HUES6 (cell line): Measurements from ENCODE around the gene RSRC1.

Experiments
- H3K27ac ChIP-seq: 2 replicates; pipeline ENCODE4 v1.7.0; 2013; ENCODE audit warnings: low read depth, mild to moderate bottlenecking, low read length, inconsistent platforms
- H3K27me3 ChIP-seq: 2 replicates; pipeline ENCODE4 v1.6.1; 2013; ENCODE audit warnings: low read length; ENCODE audit not compliant: control insufficient read depth, insufficient read depth
- H3K36me3 ChIP-seq: 2 replicates; pipeline ENCODE4 v1.6.1; 2013; ENCODE audit warnings: low read length; ENCODE audit not compliant: control insufficient read depth, insufficient read depth
- H3K4me1 ChIP-seq: 2 replicates; pipeline ENCODE4 v1.6.1; 2013; ENCODE audit warnings: low read length; ENCODE audit not compliant: control insufficient read depth, insufficient read depth
- H3K4me3 ChIP-seq: 2 replicates; pipeline ENCODE4 v1.5.1; 2013; ENCODE audit warnings: low read depth, low read length
- H3K9ac ChIP-seq: one replicate; pipeline ENCODE4 v1.6.1; 2013; ENCODE audit warnings: mild to moderate bottlenecking, low read length
- H3K9me3 ChIP-seq: 2 replicates; pipeline ENCODE4 v1.6.1; 2013; ENCODE audit warnings: low read depth, low read length; ENCODE audit not compliant: control insufficient read depth, insufficient read depth

The RSRC1 gene

GRCh38 chr3:158101335-158102241 is 8.3 kb upstream of the RSRC1 start:
- Histone ChIP-seq H3K9ac (no peak overlapping the region), H3K36me3 (no peaks in the 10 kb centered on the region), H3K9me3 (no peaks in the 10 kb centered on the region), H3K4me3 (no peak overlapping the region), H3K27me3 (peaks cover 99% of the 10 kb centered on the region), H3K4me1 (peaks cover 15% of the 10 kb centered on the region), H3K27ac (no peak overlapping the region)

- no peak overlapping the region for H3K27ac ChIP-seq
- H3K9me3 ChIP-seq, result no peaks in the 10 kb centered on the region
- H3K9ac ChIP-seq, result no peak overlapping the region
- peaks cover 20% of the 10 kb centered on the region for H3K4me1 ChIP-seq
- H3K27me3 ChIP-seq, result peaks cover 100% of the 10 kb centered on the region
- H3K4me3 ChIP-seq, result peak overlapping the region; percentile 61
- no peaks in the 10 kb centered on the region for H3K36me3 ChIP-seq
Measured at GRCh38 chr3:158102242-158103080, 7.4 kb upstream of the RSRC1 start.

- no peaks in the 10 kb centered on the region for H3K36me3 ChIP-seq
- peak overlapping the region; percentile 31 for H3K9ac ChIP-seq
- H3K27ac ChIP-seq, result no peak overlapping the region
- H3K9me3 ChIP-seq, result no peaks in the 10 kb centered on the region
- peaks cover 23% of the 10 kb centered on the region for H3K4me1 ChIP-seq
- H3K4me3 ChIP-seq, result peak overlapping the region; percentile 61
- H3K27me3 ChIP-seq, result peaks cover 100% of the 10 kb centered on the region
Measured at GRCh38 chr3:158103081-158103886, 6.6 kb upstream of the RSRC1 start.

- Histone ChIP-seq H3K9me3 (no peaks in the 10 kb centered on the region), H3K36me3 (no peaks in the 10 kb centered on the region), H3K4me3 (peak overlapping the region; percentile 61), H3K9ac (no peak overlapping the region), H3K27ac (no peak overlapping the region), H3K27me3 (peaks cover 100% of the 10 kb centered on the region), H3K4me1 (peaks cover 23% of the 10 kb centered on the region)
Measured at GRCh38 chr3:158103887-158104327, 6.0 kb upstream of the RSRC1 start.

GRCh38 chr3:158104431-158104921 is 5.4 kb upstream of the RSRC1 start:
- H3K4me3 ChIP-seq, result peak overlapping the region; percentile 61
- peaks cover 23% of the 10 kb centered on the region for H3K4me1 ChIP-seq
- no peaks in the 10 kb centered on the region for H3K36me3 ChIP-seq
- no peak overlapping the region for H3K9ac ChIP-seq
- H3K27ac ChIP-seq, result no peak overlapping the region
- peaks cover 100% of the 10 kb centered on the region for H3K27me3 ChIP-seq
- no peaks in the 10 kb centered on the region for H3K9me3 ChIP-seq

DNA sequence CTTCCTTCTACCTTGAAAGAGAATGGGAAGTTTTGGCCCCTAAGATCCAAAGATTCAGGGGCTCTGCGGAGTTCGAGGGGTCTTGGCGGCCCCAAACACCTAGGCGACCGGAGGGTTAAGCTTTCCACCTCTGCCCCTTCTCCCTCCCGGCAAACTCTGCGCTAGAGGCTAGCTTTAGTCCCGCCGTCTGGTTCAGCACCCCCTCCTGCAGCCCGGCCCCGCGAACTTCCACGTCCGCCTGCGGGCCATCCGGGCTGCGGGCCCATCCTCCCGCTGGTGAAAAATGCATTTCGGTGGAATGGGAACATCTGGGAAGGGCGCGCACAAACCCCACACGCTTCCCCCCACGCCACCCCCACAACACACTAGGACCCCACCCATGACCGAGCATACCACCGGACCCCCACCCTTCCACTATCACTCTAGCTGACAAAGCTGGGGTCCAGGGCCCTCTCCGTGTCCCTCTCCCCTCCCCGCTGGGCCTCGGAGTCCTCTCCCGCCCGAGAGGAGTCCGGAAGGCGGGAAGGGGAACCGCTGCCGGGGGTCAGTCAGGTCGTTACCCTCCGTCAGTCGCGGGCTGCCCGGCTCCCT is 4.7 kb upstream of the RSRC1 start:
- peaks cover 20% of the 10 kb centered on the region for H3K4me1 ChIP-seq
- no peaks in the 10 kb centered on the region for H3K9me3 ChIP-seq
- H3K27ac ChIP-seq, result no peak overlapping the region
- H3K27me3 ChIP-seq, result peaks cover 95% of the 10 kb centered on the region
- H3K9ac ChIP-seq, result no peak overlapping the region
- H3K4me3 ChIP-seq, result peak overlapping the region; percentile 63
- no peaks in the 10 kb centered on the region for H3K36me3 ChIP-seq

GRCh38 chr3:158105710-158106253 is 4.1 kb upstream of the RSRC1 start:
- Histone ChIP-seq H3K4me3 (peak overlapping the region; percentile 63), H3K4me1 (peaks cover 19% of the 10 kb centered on the region), H3K27ac (no peak overlapping the region), H3K36me3 (no peaks in the 10 kb centered on the region), H3K9ac (no peak overlapping the region), H3K9me3 (no peaks in the 10 kb centered on the region), H3K27me3 (peaks cover 90% of the 10 kb centered on the region)

DNA sequence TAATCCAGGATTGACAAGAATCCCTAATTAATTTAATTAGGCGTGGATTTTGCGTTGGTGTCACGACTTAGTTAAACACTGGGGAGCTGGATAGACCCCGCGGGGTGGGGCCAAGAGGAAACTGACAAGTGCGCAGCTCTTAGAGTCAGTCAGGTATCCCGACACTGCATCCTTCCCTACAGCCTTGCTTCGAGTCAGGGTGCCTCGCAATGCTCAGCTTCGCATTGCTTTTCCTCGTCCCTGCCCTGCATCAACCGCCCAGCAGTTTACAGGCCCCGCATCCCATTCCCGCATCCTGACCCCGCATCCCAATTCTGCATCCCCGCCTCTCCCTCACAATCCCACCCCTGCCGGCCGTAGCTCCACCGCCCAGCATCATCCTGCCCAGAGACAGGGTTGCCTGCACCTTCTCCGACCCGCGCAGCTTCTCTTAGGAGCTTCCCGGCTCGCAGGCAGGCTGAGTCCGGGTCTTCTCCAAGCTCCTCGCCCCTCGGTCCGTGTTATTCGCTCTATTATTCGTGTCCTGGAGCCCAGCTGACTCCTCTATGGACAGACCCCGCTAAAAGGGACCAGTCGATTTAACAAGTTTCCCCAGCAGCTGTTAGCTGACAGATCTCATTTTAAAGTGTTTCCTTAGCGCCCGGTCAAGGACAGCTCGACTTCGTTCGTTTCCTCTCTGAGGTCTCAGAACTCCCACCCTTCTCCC is 3.0 kb upstream of the RSRC1 start:
- H3K27me3 ChIP-seq, result peaks cover 78% of the 10 kb centered on the region
- peaks cover 17% of the 10 kb centered on the region for H3K4me1 ChIP-seq
- H3K4me3 ChIP-seq, result peak overlapping the region; percentile 63
- H3K36me3 ChIP-seq, result no peaks in the 10 kb centered on the region
- no peak overlapping the region for H3K27ac ChIP-seq
- no peaks in the 10 kb centered on the region for H3K9me3 ChIP-seq
- H3K9ac ChIP-seq, result no peak overlapping the region

DNA sequence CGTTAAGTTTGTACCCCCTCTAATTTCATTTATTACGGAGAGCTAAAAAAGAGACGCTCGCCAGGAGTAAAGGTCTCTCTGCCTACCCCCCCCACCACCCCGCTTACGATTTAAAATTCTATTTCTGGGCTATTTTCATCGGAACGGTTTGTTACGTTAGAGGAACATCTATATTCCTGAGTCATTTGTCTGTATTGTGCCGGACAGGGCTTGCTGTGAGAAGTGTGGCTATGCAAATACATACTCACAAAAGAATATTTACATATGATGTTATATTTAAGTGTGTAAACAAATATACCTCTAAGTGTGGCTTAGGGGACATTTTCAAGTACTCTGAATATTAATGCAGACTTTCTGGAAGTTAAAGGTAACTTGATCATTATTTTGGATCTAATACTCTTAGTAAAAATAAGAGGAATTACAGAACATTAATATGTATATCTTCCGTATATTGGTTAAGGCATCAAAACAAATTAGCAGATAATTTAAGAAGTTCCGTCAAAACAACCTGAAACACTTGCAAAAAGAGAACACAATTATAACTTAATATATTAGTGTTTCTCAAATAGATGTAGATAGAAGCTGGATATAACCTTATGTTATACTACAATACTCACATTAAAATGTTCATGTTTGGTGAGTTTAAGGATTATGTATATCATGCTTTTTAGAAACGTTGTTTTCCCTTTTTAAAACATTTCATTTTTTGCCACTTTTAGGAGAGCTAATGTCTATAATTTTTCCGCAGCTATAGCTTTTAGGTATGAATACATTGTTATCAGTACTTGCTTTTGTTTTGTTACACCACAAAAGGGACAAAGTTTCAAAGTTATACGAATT is 2.1 kb upstream of the RSRC1 start:
- peaks cover 69% of the 10 kb centered on the region for H3K27me3 ChIP-seq
- no peaks in the 10 kb centered on the region for H3K36me3 ChIP-seq
- no peak overlapping the region for H3K27ac ChIP-seq
- peaks cover 11% of the 10 kb centered on the region; the same call in 1 of the 2 replicates for H3K4me1 ChIP-seq
- no peaks in the 10 kb centered on the region for H3K9me3 ChIP-seq
- peak overlapping the region; percentile 63 for H3K4me3 ChIP-seq
- H3K9ac ChIP-seq, result no peak overlapping the region
